ENCODE results near the gene DIS3L. TPM values are rescaled to one million over a fixed set of nuclear protein-coding genes. Genes with fewer than 3 reads are reported as not detected.
A peak's percentile ranks its signal among the peaks of the same experiment; 100 is the strongest.

The DIS3L gene
- total RNA-seq, 1 donor: 40.5 TPM

GRCh38 chr15:66253418-66254088, 39.8 kb upstream of the DIS3L start, which contains the start of gene MEGF11:
Gene MEGF11, minus strand, starts transcription at chr15:66253750. Its CDS starts 125,347 bp downstream, at chr15:66128403.
- no peak for TF ChIP-seq CTCF (IDR thresholded peaks at IDR 0.05; ENCODE audit: extremely low read depth, low read depth, low read length)
- DNase-seq (ENCODE audit: insufficient read length, low spot score, missing footprints): peak; percentile 92
- H4K20me1 ChIP-seq (ENCODE audit: insufficient read depth, low read length): peaks cover 2% of the 10 kb centered on the region

DNA sequence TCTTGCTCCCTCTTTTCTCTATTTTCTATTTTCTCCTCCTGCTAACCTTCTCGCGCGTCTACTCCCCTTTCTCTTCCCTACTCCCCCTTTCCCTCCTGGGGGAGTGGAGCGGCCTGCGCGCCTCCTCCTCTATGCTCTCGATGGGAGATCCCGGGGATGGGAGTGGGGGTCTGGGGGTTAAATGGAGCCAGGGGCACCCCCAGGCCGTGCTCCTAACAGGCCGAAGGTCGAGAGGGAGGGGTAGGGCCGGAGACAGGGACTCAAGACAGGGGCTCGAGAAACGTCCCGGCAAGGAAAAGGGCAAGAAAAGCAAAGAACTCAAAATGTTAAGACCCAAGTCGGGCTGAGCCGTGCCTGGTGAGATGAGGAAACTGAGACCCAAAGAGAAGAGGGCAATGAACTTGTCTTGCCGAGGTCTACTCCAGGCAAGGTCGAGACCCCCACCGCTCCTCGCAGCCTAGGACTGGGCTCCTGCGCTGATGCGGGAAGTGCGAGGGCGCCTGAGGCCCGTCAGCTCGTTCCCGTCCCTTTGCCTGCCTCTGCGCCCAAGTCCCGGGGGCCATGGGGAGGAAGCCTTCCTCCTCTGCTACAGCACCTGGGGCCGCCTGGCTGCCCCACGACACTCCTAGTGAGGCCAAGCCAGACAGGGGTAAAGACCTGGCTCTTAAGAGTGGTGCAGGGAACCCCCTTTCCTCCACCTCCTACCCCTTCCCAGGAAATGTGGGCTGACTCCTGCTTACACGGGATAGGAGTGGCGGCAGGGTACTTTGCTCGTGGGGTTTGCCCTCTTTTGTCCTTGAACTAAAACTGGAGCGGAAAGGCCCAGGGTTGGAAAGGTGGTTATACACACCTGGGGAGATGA, 39.0 kb upstream of the DIS3L start:
- no peaks in the 10 kb centered on the region for H3K9me3 ChIP-seq (ENCODE audit: low read depth, low read length)
- peak overlapping the region; percentile 50 for H2AFZ ChIP-seq (ENCODE audit: low read length)
- H3K36me3 ChIP-seq (ENCODE audit: insufficient read depth, low read length): no peaks in the 10 kb centered on the region
- no peaks in the 10 kb centered on the region for H3K79me2 ChIP-seq (ENCODE audit: insufficient read depth, low read length)
- no peak for TF ChIP-seq CTCF (IDR thresholded peaks at IDR 0.05; ENCODE audit: extremely low read depth, low read depth, low read length)
- H3K4me3 ChIP-seq (ENCODE audit: insufficient read depth, low read length): peak overlapping the region; percentile 66
- no peak overlapping the region for H3K27ac ChIP-seq (ENCODE audit: low read depth, low read length)
- peak overlapping the region; percentile 91 for H3K4me2 ChIP-seq (ENCODE audit: insufficient read depth, low read length)
- DNase-seq (ENCODE audit: insufficient read length, low spot score, missing footprints): no peak
- peaks cover 80% of the 10 kb centered on the region for H3K27me3 ChIP-seq (ENCODE audit: insufficient read depth, low read length)
- H3K4me1 ChIP-seq (ENCODE audit: insufficient read depth, low read length): peaks cover 13% of the 10 kb centered on the region
- peaks cover 2% of the 10 kb centered on the region for H4K20me1 ChIP-seq (ENCODE audit: insufficient read depth, low read length)

More at GRCh38 chr15:66253418-66254088, 39.8 kb upstream of the DIS3L start, which contains the start of gene MEGF11:
- H2AFZ ChIP-seq (ENCODE audit: low read length): peak within 1 kb of the TSS; percentile 80
- H3K36me3 ChIP-seq (ENCODE audit: insufficient read depth, low read length): no peaks in the 10 kb centered on the region
- H3K9me3 ChIP-seq (ENCODE audit: low read depth, low read length): no peaks in the 10 kb centered on the region
- peaks cover 86% of the 10 kb centered on the region for H3K27me3 ChIP-seq (ENCODE audit: insufficient read depth, low read length)
- H3K4me1 ChIP-seq (ENCODE audit: insufficient read depth, low read length): peaks cover 13% of the 10 kb centered on the region
- no peak within 1 kb of the TSS for H3K27ac ChIP-seq (ENCODE audit: low read depth, low read length)
- H3K4me3 ChIP-seq (ENCODE audit: insufficient read depth, low read length): peak within 1 kb of the TSS; percentile 66
- peak within 1 kb of the TSS; percentile 91 for H3K4me2 ChIP-seq (ENCODE audit: insufficient read depth, low read length)
- H3K79me2 ChIP-seq (ENCODE audit: insufficient read depth, low read length): no peaks in the 10 kb centered on the region

DNA sequence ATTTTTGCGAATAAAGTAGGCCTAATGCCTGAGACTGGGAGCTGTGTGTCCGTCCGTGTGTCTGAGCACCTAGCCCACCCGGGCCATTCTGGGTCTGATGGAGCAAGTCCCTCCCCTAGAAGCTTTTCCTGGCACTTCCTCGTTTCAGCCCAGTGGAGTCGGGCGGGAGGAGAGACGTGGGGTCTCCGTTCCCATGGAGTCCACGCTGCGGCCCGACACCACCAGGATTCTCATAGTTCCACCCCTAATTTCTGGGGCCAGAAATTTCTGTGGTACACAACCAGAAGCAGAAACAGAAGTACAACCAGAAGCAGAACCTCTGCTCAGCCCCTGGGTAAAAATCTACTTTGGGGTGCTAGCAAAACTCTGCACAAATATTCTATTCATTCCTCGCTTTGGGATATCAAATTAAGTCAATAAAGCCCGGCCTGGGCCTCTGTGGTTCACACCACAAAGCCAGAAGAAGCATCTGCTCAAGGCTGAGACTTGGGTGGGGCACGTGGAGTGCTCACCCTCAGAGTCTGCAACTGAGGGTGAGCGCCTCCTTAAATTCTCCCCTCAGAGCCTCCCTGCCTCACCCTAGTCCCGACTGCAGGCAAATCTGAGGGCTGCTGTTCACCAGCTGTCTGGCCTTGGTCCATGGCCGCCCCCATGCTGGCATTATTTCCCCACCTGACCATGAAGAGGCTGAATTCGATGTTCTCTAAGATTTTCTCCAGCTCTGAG, 38.3 kb upstream of the DIS3L start:
- Histone ChIP-seq H3K27ac (ENCODE audit: low read depth, low read length) (no peak overlapping the region), H3K4me1 (ENCODE audit: insufficient read depth, low read length) (peaks cover 13% of the 10 kb centered on the region), H3K27me3 (ENCODE audit: insufficient read depth, low read length) (peaks cover 78% of the 10 kb centered on the region), H3K9me3 (ENCODE audit: low read depth, low read length) (no peaks in the 10 kb centered on the region), H3K4me2 (ENCODE audit: insufficient read depth, low read length) (no peak overlapping the region), H3K36me3 (ENCODE audit: insufficient read depth, low read length) (no peaks in the 10 kb centered on the region), H4K20me1 (ENCODE audit: insufficient read depth, low read length) (peaks cover 2% of the 10 kb centered on the region), H2AFZ (ENCODE audit: low read length) (no peak overlapping the region), H3K79me2 (ENCODE audit: insufficient read depth, low read length) (no peaks in the 10 kb centered on the region), H3K4me3 (ENCODE audit: insufficient read depth, low read length) (no peak overlapping the region)
- TF ChIP-seq CTCF (IDR thresholded peaks at IDR 0.05; ENCODE audit: extremely low read depth, low read depth, low read length): no peak
- peak; percentile 76 for DNase-seq (ENCODE audit: insufficient read length, low spot score, missing footprints)

Data from osteoblast (primary cell).